C4-2B (cell line): ENCODE data around the gene VEGFC.

Experiments
- CTCF ChIP-seq: fragments of 450-650 bp; conservative IDR thresholded peaks from 2 replicates; pipeline ENCODE4 v1.5.1; 2017; ENCODE audit warnings: mild to moderate bottlenecking
- ZFX ChIP-seq: fragments of 450-650 bp; IDR thresholded peaks from 2 replicates; pipeline ENCODE4 v1.6.1; 2017

- TF ChIP-seq CTCF (no peak), ZFX (no peak)
Measured at GRCh38 chr4:176676901-176677300, 115.8 kb downstream of the VEGFC start.
